Stomach smooth muscle (tissue), 2 donors: Measurements from ENCODE around the gene ECI1.

Experiments used
- H3K27ac ChIP-seq: one replicate; pipeline ENCODE4 v1.7.0; 2013; ENCODE audit warnings: mild to moderate bottlenecking, low read length, inconsistent platforms
- H3K27me3 ChIP-seq, 2 donors: one replicate each; pipeline ENCODE4 v1.7.0; 2013; ENCODE audit warnings: low read length in 2 of 2; ENCODE audit not compliant: insufficient read depth in 2 of 2, control insufficient read depth in 1 of 2
- H3K36me3 ChIP-seq, 2 donors: one replicate each; pipeline ENCODE4 v1.7.0; 2013; ENCODE audit warnings: low read length in 2 of 2; ENCODE audit not compliant: control insufficient read depth in 2 of 2, insufficient read depth in 2 of 2
- H3K4me1 ChIP-seq: one replicate; pipeline ENCODE4 v1.7.0; 2013; ENCODE audit warnings: low read length; ENCODE audit not compliant: control insufficient read depth, insufficient read depth
- H3K4me3 ChIP-seq, 2 donors: one replicate each; pipeline ENCODE4 v1.7.0; 2013; ENCODE audit warnings: low read length in 2 of 2
- H3K9ac ChIP-seq, 2 donors: one replicate each; pipeline ENCODE4 v1.7.0; 2013; ENCODE audit warnings: low read length in 2 of 2, mild to moderate bottlenecking in 1 of 2
- H3K9me3 ChIP-seq, 2 donors: one replicate each; pipeline ENCODE4 v1.7.0; 2013; ENCODE audit warnings: low read length in 2 of 2; ENCODE audit not compliant: control insufficient read depth in 2 of 2
- donor health status: healthy.
- donor health status: Pancreatic carcinoma.

The ECI1 gene

GRCh38 chr16:2278956-2279800 lies 27.8 kb upstream of the ECI1 start:
- Histone ChIP-seq H3K27me3 (no peaks in the 10 kb centered on the region), H3K4me1 (no peaks in the 10 kb centered on the region), H3K36me3 (peaks cover 10 to 15% of the 10 kb centered on the region in 2 donors), H3K9me3 (no peaks in the 10 kb centered on the region), H3K4me3 (no peak overlapping the region), H3K9ac (no peak overlapping the region), H3K27ac (no peak overlapping the region)

GRCh38 chr16:2278272-2278608 lies 26.9 kb upstream of the ECI1 start:
- H3K36me3 ChIP-seq: peaks cover 4 to 15% of the 10 kb centered on the region in 2 donors
- H3K27me3 ChIP-seq: no peaks in the 10 kb centered on the region
- H3K4me1 ChIP-seq: no peaks in the 10 kb centered on the region

DNA sequence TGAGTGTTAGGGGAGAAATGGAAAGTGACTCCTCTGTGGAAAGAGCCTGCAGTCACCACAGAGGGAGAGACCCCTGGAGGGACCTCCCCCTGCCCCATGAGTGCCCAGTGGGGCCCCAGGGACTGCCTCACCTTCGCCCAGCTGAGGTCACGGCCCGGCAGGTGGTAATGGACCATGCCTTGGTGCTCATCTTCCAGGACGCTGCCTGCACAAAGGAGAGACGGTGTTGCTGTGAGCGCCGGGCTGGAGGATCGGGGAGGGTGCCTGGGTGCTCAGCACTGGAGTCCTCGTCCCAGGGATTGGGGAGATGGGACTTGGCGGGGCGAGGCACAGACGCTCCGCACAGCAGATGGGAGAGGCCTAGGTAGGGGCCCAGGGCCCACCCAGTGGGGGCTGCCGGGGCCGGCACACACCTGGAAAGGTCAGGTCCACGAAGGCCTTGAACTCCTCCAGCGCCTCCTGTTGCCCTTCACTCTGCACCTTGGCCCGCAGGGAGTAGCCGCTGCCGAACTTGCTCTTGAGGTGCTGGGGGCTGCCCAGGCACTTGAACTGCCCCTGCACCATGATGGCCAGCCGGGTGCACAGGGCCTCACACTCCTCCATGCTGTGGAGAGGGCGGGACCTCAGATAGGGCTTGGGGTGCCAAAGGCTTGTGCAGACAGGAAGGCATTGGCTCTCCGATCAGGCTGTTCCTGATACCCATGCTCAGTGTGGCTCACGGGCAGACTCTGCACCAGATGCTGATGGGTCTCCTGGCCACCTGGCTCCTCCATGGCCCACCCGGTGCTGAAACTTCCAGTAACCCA lies 26.3 kb upstream of the ECI1 start:
- Histone ChIP-seq H3K9me3 (no peaks in the 10 kb centered on the region), H3K27ac (no peak overlapping the region), H3K36me3 (peaks cover 4 to 15% of the 10 kb centered on the region in 2 donors), H3K4me1 (no peaks in the 10 kb centered on the region), H3K9ac (no peak overlapping the region), H3K27me3 (no peaks in the 10 kb centered on the region), H3K4me3 (no peak overlapping the region)

More at GRCh38 chr16:2278272-2278608, 26.9 kb upstream of the ECI1 start:
- Histone ChIP-seq H3K4me3 (no peak overlapping the region), H3K9me3 (no peaks in the 10 kb centered on the region), H3K27ac (no peak overlapping the region), H3K9ac (no peak overlapping the region)

DNA sequence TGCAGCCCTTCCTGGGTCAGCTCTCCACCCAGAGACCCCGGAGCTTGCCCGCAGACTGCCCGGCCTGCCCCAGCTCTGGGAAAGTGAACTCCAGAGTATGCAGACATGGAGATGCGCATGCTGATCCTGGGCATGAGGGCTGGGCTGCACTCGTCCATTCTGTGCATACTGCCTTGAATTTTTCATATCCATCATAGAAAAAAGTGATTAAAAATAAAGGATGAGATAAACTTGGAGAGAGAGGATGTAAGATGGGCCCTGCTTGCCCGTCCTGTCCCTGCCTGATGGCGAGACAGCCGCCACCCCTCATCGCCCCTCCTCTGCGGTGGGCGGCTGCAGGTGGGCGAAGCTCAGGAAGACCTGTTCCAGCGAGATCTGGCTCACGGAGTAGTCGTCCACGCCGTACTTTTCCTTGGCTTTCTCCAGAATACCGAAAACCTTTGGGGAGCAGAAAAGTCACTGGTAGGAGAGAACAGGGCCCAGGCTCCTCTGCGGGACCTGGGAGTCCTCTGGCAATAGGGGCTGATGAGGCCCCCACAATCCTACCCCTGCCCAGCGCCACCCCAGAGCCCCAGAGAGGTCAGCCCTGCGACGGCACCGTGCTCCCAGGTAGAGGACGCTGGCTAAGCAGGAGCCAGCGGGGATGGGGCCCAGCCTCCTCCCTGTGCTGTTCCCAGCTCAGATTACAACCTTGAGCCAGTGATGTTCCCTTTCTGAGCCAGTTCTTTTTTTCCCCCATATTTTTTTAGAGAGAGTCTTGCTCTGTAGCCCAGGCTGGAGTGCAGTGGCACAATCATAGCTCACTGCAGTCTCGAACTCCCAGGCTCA lies 25.2 kb upstream of the ECI1 start:
- H3K4me3 ChIP-seq: no peak overlapping the region
- H3K36me3 ChIP-seq: peaks cover 4 to 15% of the 10 kb centered on the region in 2 donors
- H3K9ac ChIP-seq: no peak overlapping the region
- H3K9me3 ChIP-seq: no peaks in the 10 kb centered on the region
- no peak overlapping the region for H3K27ac ChIP-seq
- H3K27me3 ChIP-seq: no peaks in the 10 kb centered on the region
- no peaks in the 10 kb centered on the region for H3K4me1 ChIP-seq

DNA sequence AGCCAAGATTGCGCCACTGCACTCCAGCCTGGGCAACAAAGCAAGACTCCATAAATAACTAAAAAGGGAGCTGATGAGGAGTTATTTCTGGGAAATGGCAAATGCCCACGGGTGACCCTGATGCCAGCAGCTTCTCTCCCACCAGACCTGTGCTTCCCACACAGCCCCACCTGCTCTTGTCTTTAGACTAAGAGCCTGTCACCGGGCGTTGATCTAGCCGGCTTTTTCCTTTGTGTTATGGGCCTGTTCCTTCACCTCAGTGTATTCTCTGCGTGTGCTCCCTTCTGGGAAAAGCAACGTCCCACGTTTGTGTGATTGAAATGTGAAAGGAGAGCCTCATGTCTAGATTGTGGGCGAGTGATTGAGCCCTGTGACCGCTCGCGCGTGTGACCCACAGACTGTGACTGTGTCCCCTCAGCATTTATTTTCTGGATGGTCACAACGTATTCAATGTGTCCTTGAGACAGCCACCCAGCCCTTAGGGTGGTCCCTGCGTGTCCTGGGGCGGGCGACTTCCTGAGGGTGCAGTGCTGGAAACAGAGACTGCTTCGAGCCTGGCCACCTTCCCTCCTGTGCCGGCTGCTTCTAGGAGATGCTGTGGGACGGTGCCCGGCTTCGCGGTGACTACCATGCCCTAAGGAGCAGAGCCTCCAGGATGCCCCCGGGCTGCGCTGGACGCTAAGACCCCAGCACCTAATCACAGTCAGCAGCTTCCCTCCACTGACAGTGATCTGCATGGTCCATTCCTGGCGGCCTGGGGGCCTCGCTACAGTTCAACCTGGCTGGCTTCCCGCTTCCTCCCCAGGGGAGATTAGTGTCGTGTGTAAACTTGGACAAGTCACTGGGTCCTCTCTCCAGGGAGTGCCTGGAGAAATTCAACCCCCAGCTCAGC lies 24.3 kb upstream of the ECI1 start:
- H3K9ac ChIP-seq: no peak overlapping the region
- H3K27ac ChIP-seq: no peak overlapping the region
- no peaks in the 10 kb centered on the region for H3K4me1 ChIP-seq
- no peak overlapping the region for H3K4me3 ChIP-seq
- no peaks in the 10 kb centered on the region for H3K27me3 ChIP-seq
- peaks cover 4 to 10% of the 10 kb centered on the region in 2 donors for H3K36me3 ChIP-seq
- H3K9me3 ChIP-seq: no peaks in the 10 kb centered on the region

- H3K9me3 ChIP-seq: no peaks in the 10 kb centered on the region
- H3K9ac ChIP-seq: no peak overlapping the region
- peaks cover 4 to 5% of the 10 kb centered on the region in 2 donors for H3K36me3 ChIP-seq
- no peaks in the 10 kb centered on the region for H3K27me3 ChIP-seq
- H3K4me3 ChIP-seq: no peak overlapping the region
- peaks cover 12% of the 10 kb centered on the region for H3K4me1 ChIP-seq
- H3K27ac ChIP-seq: no peak overlapping the region
Observed at GRCh38 chr16:2273931-2274330, 22.5 kb upstream of the ECI1 start.

DNA sequence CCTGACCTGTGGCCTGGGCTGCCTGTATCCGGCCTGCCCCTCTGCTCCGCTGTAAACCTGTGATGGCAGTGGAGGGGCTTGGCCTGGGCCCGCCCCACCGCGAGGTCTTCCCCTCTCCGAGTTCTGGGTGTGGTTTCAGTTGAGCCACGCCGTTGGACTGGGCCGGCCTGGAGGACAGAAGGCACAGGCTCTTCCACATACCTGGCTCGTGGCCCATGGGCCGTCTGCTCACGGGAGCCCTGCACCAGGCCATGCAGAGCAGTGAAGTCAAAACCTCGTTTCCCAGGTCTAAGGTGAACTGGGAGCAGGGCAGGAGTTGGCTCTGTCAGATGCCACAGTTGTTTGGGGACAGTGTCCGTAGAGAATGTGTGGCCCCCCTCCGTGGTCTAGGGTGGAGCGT lies 22.1 kb upstream of the ECI1 start:
- peaks cover 14% of the 10 kb centered on the region for H3K4me1 ChIP-seq
- H3K27me3 ChIP-seq: no peaks in the 10 kb centered on the region
- H3K4me3 ChIP-seq: no peak overlapping the region
- H3K27ac ChIP-seq: no peak overlapping the region
- no peak overlapping the region for H3K9ac ChIP-seq
- no peaks in the 10 kb centered on the region for H3K9me3 ChIP-seq
- peaks cover 4 to 5% of the 10 kb centered on the region in 2 donors for H3K36me3 ChIP-seq

GRCh38 chr16:2271848-2272461 lies 20.6 kb upstream of the ECI1 start:
- H3K27me3 ChIP-seq: no peaks in the 10 kb centered on the region
- H3K9me3 ChIP-seq: no peaks in the 10 kb centered on the region
- H3K27ac ChIP-seq: no peak overlapping the region
- no peak overlapping the region for H3K9ac ChIP-seq
- peaks cover 14% of the 10 kb centered on the region for H3K4me1 ChIP-seq
- peaks cover 0 to 4% of the 10 kb centered on the region in 2 donors for H3K36me3 ChIP-seq
- H3K4me3 ChIP-seq: no peak overlapping the region

DNA sequence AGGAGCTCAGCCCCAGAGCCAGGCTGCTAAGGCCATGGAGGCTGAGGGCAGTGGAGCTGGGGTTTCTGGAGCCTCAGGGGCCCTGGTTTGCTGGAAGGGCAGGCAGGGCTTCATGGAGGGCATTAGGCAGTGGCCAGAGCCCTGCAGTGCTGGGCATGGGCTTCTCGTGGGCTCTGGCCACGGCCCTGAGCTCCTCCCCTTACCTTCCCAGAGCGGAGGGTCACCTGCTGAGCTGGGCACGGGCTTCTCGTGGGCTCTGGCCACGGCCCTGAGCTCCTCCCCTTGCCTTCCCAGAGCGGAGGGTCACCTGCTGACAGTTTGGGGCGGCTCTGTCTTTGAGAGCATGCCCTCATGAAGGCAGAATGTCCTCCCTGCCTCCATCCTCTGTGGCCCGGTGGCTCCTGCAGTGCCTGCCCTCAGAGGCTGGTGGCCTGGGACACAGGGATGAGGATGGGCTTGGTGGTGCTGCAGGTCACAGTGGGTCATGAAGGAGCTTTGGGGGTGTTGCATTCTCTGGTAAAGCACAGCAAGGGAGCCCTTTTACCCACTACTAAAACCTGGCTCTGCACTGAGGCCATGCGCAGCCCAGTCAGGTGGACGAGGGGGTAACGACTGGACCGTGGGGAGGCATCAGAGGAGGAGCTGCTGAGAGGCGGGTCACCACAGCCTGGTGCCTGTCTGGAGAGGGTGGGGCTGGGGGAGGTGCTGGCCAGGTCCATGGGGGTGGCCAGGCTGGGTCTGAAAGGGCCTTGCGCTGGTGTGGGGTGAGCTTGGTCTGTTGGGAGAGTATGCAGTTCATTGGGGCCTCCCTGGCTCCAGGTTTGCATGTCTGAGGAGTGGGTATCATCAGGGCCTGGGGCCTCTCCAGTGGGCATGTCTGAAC lies 19.4 kb upstream of the ECI1 start:
- H3K27me3 ChIP-seq: no peaks in the 10 kb centered on the region
- no peak overlapping the region for H3K9ac ChIP-seq
- H3K27ac ChIP-seq: no peak overlapping the region
- H3K4me1 ChIP-seq: peaks cover 24% of the 10 kb centered on the region
- H3K4me3 ChIP-seq: no peak overlapping the region
- no peaks in the 10 kb centered on the region for H3K9me3 ChIP-seq
- peaks cover 0 to 4% of the 10 kb centered on the region in 2 donors for H3K36me3 ChIP-seq
